GM18909 (cell line): ENCODE results near the gene S100A12.

ENCODE experiments used
- ATAC-seq: cut with Tn5 transposase; IDR thresholded peaks from one replicate; pipeline ENCODE4 v1.9.1; 2021; ENCODE audit warnings: mild to moderate bottlenecking; ENCODE audit not compliant: unreplicated experiment, poor library complexity

The S100A12 gene

GRCh38 chr1:153370146-153370545 is 5.3 kb downstream of the S100A12 start:
- ATAC-seq, result no peak

- no peak for ATAC-seq
Observed at GRCh38 chr1:153368495-153368894, 6.9 kb downstream of the S100A12 start.

- no peak for ATAC-seq
Observed at GRCh38 chr1:153367090-153367489, 8.3 kb downstream of the S100A12 start.

GRCh38 chr1:153366261-153366660 is 9.2 kb downstream of the S100A12 start:
- ATAC-seq, result no peak

- ATAC-seq, result no peak
Observed at GRCh38 chr1:153365696-153366095, 9.7 kb downstream of the S100A12 start.

GRCh38 chr1:153364766-153365666 is 10.4 kb downstream of the S100A12 start:
- ATAC-seq, result no peak

GRCh38 chr1:153364156-153364555 is 11.3 kb downstream of the S100A12 start:
- no peak for ATAC-seq

- no peak for ATAC-seq
Observed at GRCh38 chr1:153363641-153364040, 11.8 kb downstream of the S100A12 start.

- no peak for ATAC-seq
Observed at GRCh38 chr1:153362187-153362775, 13.1 kb downstream of the S100A12 start.

- no peak for ATAC-seq
Observed at GRCh38 chr1:153361480-153362109, 13.8 kb downstream of the S100A12 start.

GRCh38 chr1:153360592-153361479 is 14.6 kb downstream of the S100A12 start:
- no peak for ATAC-seq

GRCh38 chr1:153360190-153360589 is 15.2 kb downstream of the S100A12 start:
- ATAC-seq, result no peak

- ATAC-seq, result no peak
Observed at GRCh38 chr1:153359241-153359640, 16.2 kb downstream of the S100A12 start.

- no peak for ATAC-seq
Observed at GRCh38 chr1:153358691-153358975, 16.8 kb downstream of the S100A12 start.

- ATAC-seq, result no peak
Observed at GRCh38 chr1:153357853-153358690, 17.3 kb downstream of the S100A12 start, which contains the start of gene S100A9. Gene S100A9, plus strand, starts transcription at chr1:153357854. Its CDS starts 430 bp downstream, at chr1:153358284.

- ATAC-seq, result no peak
Observed at GRCh38 chr1:153357076-153357852, 18.2 kb downstream of the S100A12 start.

- no peak for ATAC-seq
Observed at GRCh38 chr1:153356392-153357075, 18.9 kb downstream of the S100A12 start.

- ATAC-seq, result no peak
Observed at GRCh38 chr1:153355445-153356071, 19.9 kb downstream of the S100A12 start.
